Gastrocnemius medialis (tissue), 4 donors: Measurements from ENCODE around the gene MKNK1.

ENCODE experiments used
- POLR2A ChIP-seq, 2 donors: fragments of 450-650 bp; IDR thresholded peaks; one replicate each; pipeline ENCODE4 v1.6.1; 2017; ENCODE audit warnings: antibody characterized with exemption in 2 of 2, mild to moderate bottlenecking in 2 of 2, moderate library complexity in 2 of 2
- TF ChIP-seq, protein P1 (sequence below), 5 experiments: fragments of 450-650 bp in 3 of 5; fragments of 200-600 bp in 2 of 5; sonication (generic) in 2 of 5; IDR thresholded peaks in 4 of 5; conservative IDR thresholded peaks in 1 of 5; 1 replicate in 4 of 5; 2 replicates in 1 of 5; pipeline ENCODE4 v1.5.1; 2016 to 2019; ENCODE audit warnings: antibody characterized with exemption in 5 of 5, mild to moderate bottlenecking in 3 of 5, moderate library complexity in 3 of 5

DNA sequence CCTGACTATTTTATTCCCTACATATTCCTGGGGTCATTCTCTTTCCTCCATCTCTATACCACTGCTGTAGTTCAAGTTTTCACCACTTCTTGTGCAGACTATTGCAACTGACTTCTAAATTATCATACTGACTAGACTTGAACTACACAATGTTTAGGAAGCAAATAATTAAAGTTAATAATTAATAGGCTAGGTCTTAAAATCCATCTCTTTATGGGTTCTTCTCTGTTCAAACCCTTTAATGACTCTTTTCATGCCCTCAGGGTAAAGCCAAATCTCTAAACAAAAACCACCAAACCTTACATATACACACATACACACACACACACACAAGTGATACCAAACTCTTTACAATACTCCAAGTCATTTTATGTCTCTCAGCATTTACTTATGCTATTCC lies 34.9 kb upstream of the MKNK1 start:
- TF ChIP-seq, protein P1, sequence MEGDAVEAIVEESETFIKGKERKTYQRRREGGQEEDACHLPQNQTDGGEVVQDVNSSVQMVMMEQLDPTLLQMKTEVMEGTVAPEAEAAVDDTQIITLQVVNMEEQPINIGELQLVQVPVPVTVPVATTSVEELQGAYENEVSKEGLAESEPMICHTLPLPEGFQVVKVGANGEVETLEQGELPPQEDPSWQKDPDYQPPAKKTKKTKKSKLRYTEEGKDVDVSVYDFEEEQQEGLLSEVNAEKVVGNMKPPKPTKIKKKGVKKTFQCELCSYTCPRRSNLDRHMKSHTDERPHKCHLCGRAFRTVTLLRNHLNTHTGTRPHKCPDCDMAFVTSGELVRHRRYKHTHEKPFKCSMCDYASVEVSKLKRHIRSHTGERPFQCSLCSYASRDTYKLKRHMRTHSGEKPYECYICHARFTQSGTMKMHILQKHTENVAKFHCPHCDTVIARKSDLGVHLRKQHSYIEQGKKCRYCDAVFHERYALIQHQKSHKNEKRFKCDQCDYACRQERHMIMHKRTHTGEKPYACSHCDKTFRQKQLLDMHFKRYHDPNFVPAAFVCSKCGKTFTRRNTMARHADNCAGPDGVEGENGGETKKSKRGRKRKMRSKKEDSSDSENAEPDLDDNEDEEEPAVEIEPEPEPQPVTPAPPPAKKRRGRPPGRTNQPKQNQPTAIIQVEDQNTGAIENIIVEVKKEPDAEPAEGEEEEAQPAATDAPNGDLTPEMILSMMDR (IDR thresholded peaks at IDR 0.05 in 4 of 5, conservative IDR thresholded peaks at IDR 0.05 in 1 of 5) = no peak
- TF ChIP-seq POLR2A (IDR thresholded peaks at IDR 0.05) = no peak
